ENCODE data around the gene CEP104. TPM values are rescaled to one million over a fixed set of nuclear protein-coding genes. Genes with fewer than 3 reads are reported as not detected.

CEP104 gene
- total and polyA plus RNA-seq, 7 experiments from 2014 or later: 12.7 to 68.0 (median 44.5) TPM

- intact Hi-C loops (cut with micrococcal nuclease): no loop called here
- Histone ChIP-seq H3K9me3 (ENCODE audit: control insufficient read depth in 2 of 3, low read length in 3 of 3) (no peaks in the 10 kb centered on the region), H3K4me3 (ENCODE audit: low read length) (no peak overlapping the region), H3K27ac (ENCODE audit: low read depth, low read length) (no peak overlapping the region), H3K27me3 (ENCODE audit: control insufficient read depth in 2 of 2, insufficient read depth in 2 of 2, low read length in 2 of 2) (no peaks in the 10 kb centered on the region), H3K36me3 (ENCODE audit: control insufficient read depth in 2 of 3, insufficient read depth in 3 of 3, low read length in 3 of 3) (peaks cover 0 to 70% (median 10%) of the 10 kb centered on the region in 3 experiments), H3K4me1 (ENCODE audit: control insufficient read depth in 2 of 2, insufficient read depth in 2 of 2, low read length in 2 of 2) (peaks cover 0 to 11% of the 10 kb centered on the region in 2 donors)
- POLR2A ChIA-PET: no interaction called here
- CTCF ChIA-PET: interaction anchor here (0.6 to 0.7 kb wide), 2 partner anchors 21 to 130 kb away, joined by 3 read pairs; no protein-coding TSS in a partner anchor
- ATAC-seq: no peak
- Mint-ChIP-seq H3K27ac (peak overlapping the region in 1 of 9 donors; percentile 17), H3K27me3 (no peaks in the 10 kb centered on the region), H3K4me1 (peaks cover 0 to 6% (median 0%) of the 10 kb centered on the region in 7 donors), H3K36me3 (peaks cover 12 to 45% (median 19%) of the 10 kb centered on the region in 5 donors), H3K9me3 (peaks cover 0 to under 1% (median 0%) of the 10 kb centered on the region in 11 donors), H3K4me3 (no peak overlapping the region)
- no peak for DNase-seq
These were observed 28.0 kb upstream of the CEP104 start for GRCh38 chr1:3884966-3885365.

GRCh38 chr1:3883194-3883925 lies 26.3 kb upstream of the CEP104 start:
- Histone ChIP-seq H3K4me1 (ENCODE audit: control insufficient read depth in 2 of 2, insufficient read depth in 2 of 2, low read length in 2 of 2) (peaks cover 0 to 3% of the 10 kb centered on the region in 2 donors), H3K27ac (ENCODE audit: low read depth, low read length) (no peak overlapping the region), H3K27me3 (ENCODE audit: control insufficient read depth in 2 of 2, insufficient read depth in 2 of 2, low read length in 2 of 2) (no peaks in the 10 kb centered on the region), H3K36me3 (ENCODE audit: control insufficient read depth in 2 of 3, insufficient read depth in 3 of 3, low read length in 3 of 3) (peaks cover 6 to 71% (median 14%) of the 10 kb centered on the region in 3 experiments), H3K4me3 (ENCODE audit: low read length) (no peak overlapping the region), H3K9me3 (ENCODE audit: control insufficient read depth in 2 of 3, low read length in 3 of 3) (peaks cover 0 to 5% (median 0%) of the 10 kb centered on the region in 3 experiments)
- Mint-ChIP-seq H3K27me3 (no peaks in the 10 kb centered on the region), H3K4me3 (no peak overlapping the region), H3K36me3 (peaks cover 22 to 52% (median 31%) of the 10 kb centered on the region in 5 donors), H3K4me1 (peaks cover 0 to 6% (median 0%) of the 10 kb centered on the region in 7 donors), H3K9me3 (peaks cover 0 to 11% (median 0%) of the 10 kb centered on the region in 11 donors), H3K27ac (peak overlapping the region in 4 of 9 donors; percentile 42 to 76 (median 64))
- DNase-seq: no peak
- intact Hi-C loops (cut with micrococcal nuclease): no loop called here
- CTCF ChIA-PET: no interaction called here
- ATAC-seq: peak; percentile 72
- POLR2A ChIA-PET: no interaction called here

GRCh38 chr1:3881193-3881480 lies 24.1 kb upstream of the CEP104 start:
- no peaks in the 10 kb centered on the region for H3K27me3 Mint-ChIP-seq
- ATAC-seq: peak; percentile 38

GRCh38 chr1:3880429-3881192 lies 23.6 kb upstream of the CEP104 start:
- H3K36me3 Mint-ChIP-seq: peaks cover 18 to 57% (median 41%) of the 10 kb centered on the region in 5 donors
- H3K9me3 ChIP-seq (ENCODE audit: control insufficient read depth in 2 of 3, low read length in 3 of 3): peaks cover 0 to 5% (median 0%) of the 10 kb centered on the region in 3 experiments
- no peak for DNase-seq
- ChIA-PET POLR2A (no interaction called here), CTCF (no interaction called here)
- no peak for ATAC-seq
- H3K36me3 ChIP-seq (ENCODE audit: control insufficient read depth in 2 of 3, insufficient read depth in 3 of 3, low read length in 3 of 3): peaks cover 6 to 69% (median 6%) of the 10 kb centered on the region in 3 experiments
- H3K27me3 Mint-ChIP-seq: no peaks in the 10 kb centered on the region
- H3K27ac ChIP-seq (ENCODE audit: low read depth, low read length): no peak overlapping the region
- peaks cover 0 to 3% of the 10 kb centered on the region in 2 donors for H3K4me1 ChIP-seq (ENCODE audit: control insufficient read depth in 2 of 2, insufficient read depth in 2 of 2, low read length in 2 of 2)
- H3K4me1 Mint-ChIP-seq: peaks cover 0 to 6% (median 0%) of the 10 kb centered on the region in 7 donors
- intact Hi-C loops (cut with micrococcal nuclease): no loop called here
- no peak overlapping the region for H3K4me3 ChIP-seq (ENCODE audit: low read length)
- H3K9me3 Mint-ChIP-seq: peaks cover 0 to 13% (median 0%) of the 10 kb centered on the region in 11 donors
- no peaks in the 10 kb centered on the region for H3K27me3 ChIP-seq (ENCODE audit: control insufficient read depth in 2 of 2, insufficient read depth in 2 of 2, low read length in 2 of 2)
- peak overlapping the region in 2 of 9 donors; percentile 28 to 75 for H3K27ac Mint-ChIP-seq
- H3K4me3 Mint-ChIP-seq: peak overlapping the region in 1 of 10 donors; percentile 6

More at GRCh38 chr1:3881193-3881480, 24.1 kb upstream of the CEP104 start:
- ChIA-PET POLR2A (no interaction called here), CTCF (no interaction called here)
- Histone ChIP-seq H3K27me3 (ENCODE audit: control insufficient read depth in 2 of 2, insufficient read depth in 2 of 2, low read length in 2 of 2) (no peaks in the 10 kb centered on the region), H3K36me3 (ENCODE audit: control insufficient read depth in 2 of 3, insufficient read depth in 3 of 3, low read length in 3 of 3) (peaks cover 6 to 71% (median 6%) of the 10 kb centered on the region in 3 experiments), H3K9me3 (ENCODE audit: control insufficient read depth in 2 of 3, low read length in 3 of 3) (peaks cover 0 to 5% (median 0%) of the 10 kb centered on the region in 3 experiments), H3K4me3 (ENCODE audit: low read length) (no peak overlapping the region), H3K27ac (ENCODE audit: low read depth, low read length) (no peak overlapping the region), H3K4me1 (ENCODE audit: control insufficient read depth in 2 of 2, insufficient read depth in 2 of 2, low read length in 2 of 2) (peaks cover 0 to 3% of the 10 kb centered on the region in 2 donors)
- intact Hi-C loops (cut with micrococcal nuclease): no loop called here
- Mint-ChIP-seq H3K4me3 (peak overlapping the region in 1 of 10 donors; percentile 6), H3K27ac (peak overlapping the region in 4 of 9 donors; percentile 28 to 85 (median 63)), H3K36me3 (peaks cover 18 to 52% (median 37%) of the 10 kb centered on the region in 5 donors), H3K9me3 (peaks cover 0 to 13% (median 0%) of the 10 kb centered on the region in 11 donors), H3K4me1 (peaks cover 0 to 6% (median 0%) of the 10 kb centered on the region in 7 donors)
- no peak for DNase-seq

GRCh38 chr1:3879787-3880428 lies 22.9 kb upstream of the CEP104 start:
- Histone ChIP-seq H3K27me3 (ENCODE audit: control insufficient read depth in 2 of 2, insufficient read depth in 2 of 2, low read length in 2 of 2) (no peaks in the 10 kb centered on the region), H3K36me3 (ENCODE audit: control insufficient read depth in 2 of 3, insufficient read depth in 3 of 3, low read length in 3 of 3) (peaks cover 6 to 71% (median 6%) of the 10 kb centered on the region in 3 experiments), H3K4me1 (ENCODE audit: control insufficient read depth in 2 of 2, insufficient read depth in 2 of 2, low read length in 2 of 2) (peaks cover 0 to 3% of the 10 kb centered on the region in 2 donors), H3K9me3 (ENCODE audit: control insufficient read depth in 2 of 3, low read length in 3 of 3) (peaks cover 0 to 5% (median 0%) of the 10 kb centered on the region in 3 experiments), H3K4me3 (ENCODE audit: low read length) (no peak overlapping the region), H3K27ac (ENCODE audit: low read depth, low read length) (no peak overlapping the region)
- Mint-ChIP-seq H3K27ac (no peak overlapping the region), H3K27me3 (no peaks in the 10 kb centered on the region), H3K4me3 (no peak overlapping the region), H3K9me3 (peaks cover 0 to 13% (median 0%) of the 10 kb centered on the region in 11 donors), H3K4me1 (peaks cover 0 to 6% (median 0%) of the 10 kb centered on the region in 7 donors), H3K36me3 (peaks cover 16 to 62% (median 45%) of the 10 kb centered on the region in 5 donors)
- ChIA-PET POLR2A (no interaction called here), CTCF (no interaction called here)
- DNase-seq: no peak
- no peak for ATAC-seq
- intact Hi-C loops (cut with micrococcal nuclease): no loop called here

GRCh38 chr1:3879099-3879498 lies 22.1 kb upstream of the CEP104 start:
- Mint-ChIP-seq H3K4me3 (no peak overlapping the region), H3K27ac (no peak overlapping the region), H3K9me3 (peaks cover 0 to 13% (median 0%) of the 10 kb centered on the region in 11 donors), H3K27me3 (no peaks in the 10 kb centered on the region), H3K4me1 (peaks cover 0 to 6% (median 0%) of the 10 kb centered on the region in 7 donors), H3K36me3 (peaks cover 10 to 54% (median 40%) of the 10 kb centered on the region in 5 donors)
- Histone ChIP-seq H3K9me3 (ENCODE audit: control insufficient read depth in 2 of 3, low read length in 3 of 3) (peaks cover 0 to 5% (median 0%) of the 10 kb centered on the region in 3 experiments), H3K27ac (ENCODE audit: low read depth, low read length) (no peak overlapping the region), H3K36me3 (ENCODE audit: control insufficient read depth in 2 of 3, insufficient read depth in 3 of 3, low read length in 3 of 3) (peaks cover 6 to 68% (median 6%) of the 10 kb centered on the region in 3 experiments), H3K4me3 (ENCODE audit: low read length) (no peak overlapping the region), H3K4me1 (ENCODE audit: control insufficient read depth in 2 of 2, insufficient read depth in 2 of 2, low read length in 2 of 2) (peaks cover 0 to 2% of the 10 kb centered on the region in 2 donors), H3K27me3 (ENCODE audit: control insufficient read depth in 2 of 2, insufficient read depth in 2 of 2, low read length in 2 of 2) (no peaks in the 10 kb centered on the region)
- no peak for ATAC-seq
- intact Hi-C loops (cut with micrococcal nuclease): no loop called here
- POLR2A ChIA-PET: no interaction called here
- CTCF ChIA-PET: no interaction called here
- DNase-seq: no peak
